ENCODE data around the gene KIF26B.

- TF ChIP-seq, protein P1, sequence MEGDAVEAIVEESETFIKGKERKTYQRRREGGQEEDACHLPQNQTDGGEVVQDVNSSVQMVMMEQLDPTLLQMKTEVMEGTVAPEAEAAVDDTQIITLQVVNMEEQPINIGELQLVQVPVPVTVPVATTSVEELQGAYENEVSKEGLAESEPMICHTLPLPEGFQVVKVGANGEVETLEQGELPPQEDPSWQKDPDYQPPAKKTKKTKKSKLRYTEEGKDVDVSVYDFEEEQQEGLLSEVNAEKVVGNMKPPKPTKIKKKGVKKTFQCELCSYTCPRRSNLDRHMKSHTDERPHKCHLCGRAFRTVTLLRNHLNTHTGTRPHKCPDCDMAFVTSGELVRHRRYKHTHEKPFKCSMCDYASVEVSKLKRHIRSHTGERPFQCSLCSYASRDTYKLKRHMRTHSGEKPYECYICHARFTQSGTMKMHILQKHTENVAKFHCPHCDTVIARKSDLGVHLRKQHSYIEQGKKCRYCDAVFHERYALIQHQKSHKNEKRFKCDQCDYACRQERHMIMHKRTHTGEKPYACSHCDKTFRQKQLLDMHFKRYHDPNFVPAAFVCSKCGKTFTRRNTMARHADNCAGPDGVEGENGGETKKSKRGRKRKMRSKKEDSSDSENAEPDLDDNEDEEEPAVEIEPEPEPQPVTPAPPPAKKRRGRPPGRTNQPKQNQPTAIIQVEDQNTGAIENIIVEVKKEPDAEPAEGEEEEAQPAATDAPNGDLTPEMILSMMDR (IDR thresholded peaks at IDR 0.05; ENCODE audit: low read length): no peak
- TF ChIP-seq EZH2 (IDR thresholded peaks at IDR 0.05; ENCODE audit: borderline replicate concordance, low read length): no peak
Observed at GRCh38 chr1:245221805-245222204, 67.0 kb downstream of the KIF26B start.
